ENCODE data around the gene TFB1M.

Gene TFB1M

GRCh38 chr6:155351273-155352129, 37.2 kb upstream of the TFB1M start:
- no peak for TF ChIP-seq CTCF (IDR thresholded peaks at IDR 0.05; ENCODE audit: unreplicated experiment in 3 of 3)
- Mint-ChIP-seq H3K36me3 (ENCODE audit: low read depth) (peaks cover 6% of the 10 kb centered on the region), H3K27ac (no peak overlapping the region), H3K4me3 (no peak overlapping the region), H3K27me3 (ENCODE audit: low read depth) (no peaks in the 10 kb centered on the region), H3K4me1 (no peaks in the 10 kb centered on the region), H3K9me3 (peaks cover 44% of the 10 kb centered on the region)

- peaks cover 52% of the 10 kb centered on the region for H3K9me3 Mint-ChIP-seq
- H3K36me3 Mint-ChIP-seq (ENCODE audit: low read depth), result peaks cover 6% of the 10 kb centered on the region
Measured at GRCh38 chr6:155349956-155350355, 35.7 kb upstream of the TFB1M start.

GRCh38 chr6:155349129-155349528, 34.8 kb upstream of the TFB1M start:
- TF ChIP-seq CTCF (IDR thresholded peaks at IDR 0.05; ENCODE audit: unreplicated experiment in 3 of 3), result no peak
- no peaks in the 10 kb centered on the region for H3K27me3 Mint-ChIP-seq (ENCODE audit: low read depth)
- no peak overlapping the region for H3K27ac Mint-ChIP-seq
- no peak overlapping the region for H3K4me3 Mint-ChIP-seq
- peaks cover 46% of the 10 kb centered on the region for H3K9me3 Mint-ChIP-seq
- H3K4me1 Mint-ChIP-seq, result no peaks in the 10 kb centered on the region
- peaks cover 1% of the 10 kb centered on the region for H3K36me3 Mint-ChIP-seq (ENCODE audit: low read depth)

More at GRCh38 chr6:155349956-155350355, 35.7 kb upstream of the TFB1M start:
- no peak for TF ChIP-seq CTCF (IDR thresholded peaks at IDR 0.05; ENCODE audit: unreplicated experiment in 3 of 3)
- no peaks in the 10 kb centered on the region for H3K27me3 Mint-ChIP-seq (ENCODE audit: low read depth)
- no peak overlapping the region for H3K4me3 Mint-ChIP-seq
- H3K27ac Mint-ChIP-seq, result no peak overlapping the region
- H3K4me1 Mint-ChIP-seq, result no peaks in the 10 kb centered on the region

GRCh38 chr6:155347800-155348199, 33.5 kb upstream of the TFB1M start:
- Mint-ChIP-seq H3K9me3 (peaks cover 40% of the 10 kb centered on the region), H3K4me3 (no peak overlapping the region), H3K27me3 (ENCODE audit: low read depth) (no peaks in the 10 kb centered on the region), H3K27ac (no peak overlapping the region), H3K36me3 (ENCODE audit: low read depth) (no peaks in the 10 kb centered on the region), H3K4me1 (no peaks in the 10 kb centered on the region)
- no peak for TF ChIP-seq CTCF (IDR thresholded peaks at IDR 0.05; ENCODE audit: unreplicated experiment in 3 of 3)

GRCh38 chr6:155346957-155347356, 32.7 kb upstream of the TFB1M start:
- no peaks in the 10 kb centered on the region for H3K4me1 Mint-ChIP-seq
- peaks cover 37% of the 10 kb centered on the region for H3K9me3 Mint-ChIP-seq
- no peak overlapping the region for H3K4me3 Mint-ChIP-seq
- no peak for TF ChIP-seq CTCF (IDR thresholded peaks at IDR 0.05; ENCODE audit: unreplicated experiment in 3 of 3)
- no peaks in the 10 kb centered on the region for H3K27me3 Mint-ChIP-seq (ENCODE audit: low read depth)
- no peaks in the 10 kb centered on the region for H3K36me3 Mint-ChIP-seq (ENCODE audit: low read depth)
- H3K27ac Mint-ChIP-seq, result no peak overlapping the region

All from nephron (organoid).